Stimulated activated CD4-positive, alpha-beta T cell treated with anti-CD3 and anti-CD28 coated beads, Interleukin-4, amount 100 ng/mL, for 48 hours (primary cell): Measurements from ENCODE around the gene HSPG2.

Experiments
- DNase-seq, 2 donors: peaks; one replicate each; pipeline ENCODE4 v3.0.0-alpha.2; 2020; ENCODE audit warnings: low read depth in 2 of 2

The HSPG2 gene

GRCh38 chr1:21824926-21825325 is 112.2 kb downstream of the HSPG2 start:
- no peak for DNase-seq

GRCh38 chr1:21823980-21824702 is 113.0 kb downstream of the HSPG2 start:
- DNase-seq, result no peak

GRCh38 chr1:21823206-21823979 is 113.7 kb downstream of the HSPG2 start:
- no peak for DNase-seq

- no peak for DNase-seq
Observed at GRCh38 chr1:21822349-21822748, 114.8 kb downstream of the HSPG2 start.

- no peak for DNase-seq
Observed at GRCh38 chr1:21821385-21822019, 115.6 kb downstream of the HSPG2 start.

- DNase-seq, result no peak
Observed at GRCh38 chr1:21820597-21821232, 116.4 kb downstream of the HSPG2 start.

GRCh38 chr1:21818656-21819055 is 118.5 kb downstream of the HSPG2 start:
- DNase-seq, result peak; percentile 13 to 34

GRCh38 chr1:21816602-21817302 is 120.4 kb downstream of the HSPG2 start:
- DNase-seq, result no peak

- DNase-seq, result no peak
Observed at GRCh38 chr1:21815724-21816321, 121.3 kb downstream of the HSPG2 start.

GRCh38 chr1:21814981-21815582 is 122.0 kb downstream of the HSPG2 start:
- no peak for DNase-seq

GRCh38 chr1:21814241-21814918 is 122.7 kb downstream of the HSPG2 start:
- DNase-seq, result peak in 1 of 2 donors; percentile 8

GRCh38 chr1:21813542-21813941 is 123.6 kb downstream of the HSPG2 start:
- DNase-seq, result no peak

- DNase-seq, result no peak
Observed at GRCh38 chr1:21811875-21812305, 125.2 kb downstream of the HSPG2 start, which contains the start of gene LDLRAD2. TSS of gene LDLRAD2 (plus strand) at chr1:21812265. CDS start at chr1:21812452, 187 bp downstream.

- DNase-seq, result no peak
Observed at GRCh38 chr1:21804536-21804935, 132.6 kb downstream of the HSPG2 start.

GRCh38 chr1:21801100-21801499 is 136.0 kb downstream of the HSPG2 start:
- no peak for DNase-seq

- DNase-seq, result no peak
Observed at GRCh38 chr1:21799730-21800129, 137.4 kb downstream of the HSPG2 start.

- no peak for DNase-seq
Observed at GRCh38 chr1:21795075-21795474, 142.0 kb downstream of the HSPG2 start.

- DNase-seq, result no peak
Observed at GRCh38 chr1:21794656-21795055, 142.5 kb downstream of the HSPG2 start.

GRCh38 chr1:21793104-21793503 is 144.0 kb downstream of the HSPG2 start:
- no peak for DNase-seq

- no peak for DNase-seq
Observed at GRCh38 chr1:21786640-21787039, 150.5 kb downstream of the HSPG2 start.
